ENCODE measurements around the gene AHCYL1.

DNA sequence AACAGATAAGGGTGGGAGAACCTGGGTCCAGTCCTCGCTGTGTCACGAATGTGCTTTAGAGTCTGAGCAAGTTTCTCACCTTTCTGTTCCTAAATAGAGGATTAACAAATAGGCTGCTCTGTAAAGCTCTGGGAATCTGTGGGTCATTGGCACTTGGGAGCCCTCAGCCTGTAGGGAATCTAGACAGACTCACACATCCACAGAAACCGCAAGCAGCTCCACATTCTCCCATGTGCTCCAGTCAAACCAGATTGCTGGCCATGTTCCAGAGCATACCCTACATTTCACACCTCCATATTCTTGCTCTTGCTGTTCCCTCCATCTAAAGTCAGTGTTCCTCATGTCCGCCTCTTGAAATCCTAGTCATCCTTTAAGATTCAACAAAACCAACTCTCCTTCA lies 7.8 kb upstream of the AHCYL1 start:
- TF ChIP-seq, protein P1, sequence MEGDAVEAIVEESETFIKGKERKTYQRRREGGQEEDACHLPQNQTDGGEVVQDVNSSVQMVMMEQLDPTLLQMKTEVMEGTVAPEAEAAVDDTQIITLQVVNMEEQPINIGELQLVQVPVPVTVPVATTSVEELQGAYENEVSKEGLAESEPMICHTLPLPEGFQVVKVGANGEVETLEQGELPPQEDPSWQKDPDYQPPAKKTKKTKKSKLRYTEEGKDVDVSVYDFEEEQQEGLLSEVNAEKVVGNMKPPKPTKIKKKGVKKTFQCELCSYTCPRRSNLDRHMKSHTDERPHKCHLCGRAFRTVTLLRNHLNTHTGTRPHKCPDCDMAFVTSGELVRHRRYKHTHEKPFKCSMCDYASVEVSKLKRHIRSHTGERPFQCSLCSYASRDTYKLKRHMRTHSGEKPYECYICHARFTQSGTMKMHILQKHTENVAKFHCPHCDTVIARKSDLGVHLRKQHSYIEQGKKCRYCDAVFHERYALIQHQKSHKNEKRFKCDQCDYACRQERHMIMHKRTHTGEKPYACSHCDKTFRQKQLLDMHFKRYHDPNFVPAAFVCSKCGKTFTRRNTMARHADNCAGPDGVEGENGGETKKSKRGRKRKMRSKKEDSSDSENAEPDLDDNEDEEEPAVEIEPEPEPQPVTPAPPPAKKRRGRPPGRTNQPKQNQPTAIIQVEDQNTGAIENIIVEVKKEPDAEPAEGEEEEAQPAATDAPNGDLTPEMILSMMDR (IDR thresholded peaks at IDR 0.05; ENCODE audit: insufficient read depth, low read length): no peak
- no peak for TF ChIP-seq GABPA (IDR thresholded peaks at IDR 0.05; ENCODE audit: low read depth)
